Smooth muscle cell (in vitro differentiated cells): ENCODE data around the gene CACNA1D. TPM values are rescaled to one million over a fixed set of nuclear protein-coding genes. Genes with fewer than 3 reads are reported as not detected.

ENCODE experiments used
- DNase-seq: peaks from one replicate; lab custom pipeline; 2025; ENCODE audit not compliant: unreplicated experiment; lab: John Stamatoyannopoulos, UW
- H2AFZ ChIP-seq: fragments of 200-600 bp; sonication (generic); 2 replicates; pipeline ENCODE4 v1.6.0; 2016; ENCODE audit warnings: antibody characterized with exemption, low read depth, mild to moderate bottlenecking
- H3F3A ChIP-seq: fragments of 200-600 bp; sonication (generic); 2 replicates; pipeline ENCODE4 v1.6.0; 2017; ENCODE audit warnings: antibody characterized with exemption, low read depth
- H3K27ac ChIP-seq: fragments of 200-600 bp; sonication (generic); 2 replicates; pipeline ENCODE4 v1.5.1; 2016; ENCODE audit warnings: low read depth, mild to moderate bottlenecking
- H3K27me3 ChIP-seq: fragments of 200-600 bp; sonication (generic); 2 replicates; pipeline ENCODE4 v1.6.1; 2016; ENCODE audit warnings: low read depth, mild to moderate bottlenecking
- H3K36me3 ChIP-seq: fragments of 200-600 bp; sonication (generic); 2 replicates; pipeline ENCODE4 v1.5.1; 2016; ENCODE audit warnings: low read depth
- H3K4me1 ChIP-seq: fragments of 200-600 bp; sonication (generic); 2 replicates; pipeline ENCODE4 v1.5.1; 2016; ENCODE audit warnings: low read depth
- H3K4me2 ChIP-seq: fragments of 200-600 bp; sonication (generic); 2 replicates; pipeline ENCODE4 v1.6.0; 2016; ENCODE audit warnings: mild to moderate bottlenecking
- H3K4me3 ChIP-seq: fragments of 200-600 bp; sonication (generic); 2 replicates; pipeline ENCODE4 v1.5.1; 2016; ENCODE audit warnings: mild to moderate bottlenecking
- H3K79me2 ChIP-seq: fragments of 200-600 bp; sonication (generic); 2 replicates; pipeline ENCODE4 v1.6.0; 2016; ENCODE audit warnings: low read depth, mild to moderate bottlenecking
- H3K9ac ChIP-seq: fragments of 200-600 bp; sonication (generic); 2 replicates; pipeline ENCODE4 v1.6.0; 2016; ENCODE audit warnings: low read depth
- H3K9me3 ChIP-seq: fragments of 200-600 bp; sonication (generic); replicated peaks from 2 replicates; pipeline ENCODE4 v1.5.1; 2016; ENCODE audit warnings: low read depth
- H4K20me1 ChIP-seq: fragments of 200-600 bp; sonication (generic); 2 replicates; pipeline ENCODE4 v1.6.0; 2016; ENCODE audit warnings: low read depth
- WGBS: methylation state at CpG from one replicate; pipeline ENCODE4 v1.1.7; 2016; ENCODE audit warnings: low lambda C conversion rate; 5-methylcytosine and 5-hydroxymethylcytosine counted together
- polyA plus RNA-seq: library from polyadenylated mRNA; unstranded; fragments of >200 nt; fragmentation: Nextera tagmentation; extraction: Ambion mirVana; gene quantifications from 2 replicates; pipeline ENCODE4 v1.2.1, GENCODE V29; 2016
- total RNA-seq: library from RNA; depleted of rRNA; stranded (reverse); fragments of >200 nt; gene quantifications from 2 replicates; pipeline ENCODE4 v1.2.3, GENCODE V29; 2014
- TF ChIP-seq, protein P1 (sequence below): fragments of 200-600 bp; sonication (generic); IDR thresholded peaks from 2 replicates; pipeline ENCODE4 v1.5.1; 2017; ENCODE audit warnings: borderline replicate concordance, mild to moderate bottlenecking, antibody characterized with exemption; ENCODE audit not compliant: insufficient read depth, poor library complexity, severe bottlenecking

Gene CACNA1D
- total and polyA plus RNA-seq, 2 experiments from 2014 or later, result 0.63 to 1.4 TPM

GRCh38 chr3:53809267-53809666, 314.9 kb downstream of the CACNA1D start:
- H2AFZ ChIP-seq, result no peak overlapping the region
- TF ChIP-seq, protein P1, sequence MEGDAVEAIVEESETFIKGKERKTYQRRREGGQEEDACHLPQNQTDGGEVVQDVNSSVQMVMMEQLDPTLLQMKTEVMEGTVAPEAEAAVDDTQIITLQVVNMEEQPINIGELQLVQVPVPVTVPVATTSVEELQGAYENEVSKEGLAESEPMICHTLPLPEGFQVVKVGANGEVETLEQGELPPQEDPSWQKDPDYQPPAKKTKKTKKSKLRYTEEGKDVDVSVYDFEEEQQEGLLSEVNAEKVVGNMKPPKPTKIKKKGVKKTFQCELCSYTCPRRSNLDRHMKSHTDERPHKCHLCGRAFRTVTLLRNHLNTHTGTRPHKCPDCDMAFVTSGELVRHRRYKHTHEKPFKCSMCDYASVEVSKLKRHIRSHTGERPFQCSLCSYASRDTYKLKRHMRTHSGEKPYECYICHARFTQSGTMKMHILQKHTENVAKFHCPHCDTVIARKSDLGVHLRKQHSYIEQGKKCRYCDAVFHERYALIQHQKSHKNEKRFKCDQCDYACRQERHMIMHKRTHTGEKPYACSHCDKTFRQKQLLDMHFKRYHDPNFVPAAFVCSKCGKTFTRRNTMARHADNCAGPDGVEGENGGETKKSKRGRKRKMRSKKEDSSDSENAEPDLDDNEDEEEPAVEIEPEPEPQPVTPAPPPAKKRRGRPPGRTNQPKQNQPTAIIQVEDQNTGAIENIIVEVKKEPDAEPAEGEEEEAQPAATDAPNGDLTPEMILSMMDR, result no peak
- 94% methylated on average over 12 of the region's 12 CpGs for WGBS

DNA sequence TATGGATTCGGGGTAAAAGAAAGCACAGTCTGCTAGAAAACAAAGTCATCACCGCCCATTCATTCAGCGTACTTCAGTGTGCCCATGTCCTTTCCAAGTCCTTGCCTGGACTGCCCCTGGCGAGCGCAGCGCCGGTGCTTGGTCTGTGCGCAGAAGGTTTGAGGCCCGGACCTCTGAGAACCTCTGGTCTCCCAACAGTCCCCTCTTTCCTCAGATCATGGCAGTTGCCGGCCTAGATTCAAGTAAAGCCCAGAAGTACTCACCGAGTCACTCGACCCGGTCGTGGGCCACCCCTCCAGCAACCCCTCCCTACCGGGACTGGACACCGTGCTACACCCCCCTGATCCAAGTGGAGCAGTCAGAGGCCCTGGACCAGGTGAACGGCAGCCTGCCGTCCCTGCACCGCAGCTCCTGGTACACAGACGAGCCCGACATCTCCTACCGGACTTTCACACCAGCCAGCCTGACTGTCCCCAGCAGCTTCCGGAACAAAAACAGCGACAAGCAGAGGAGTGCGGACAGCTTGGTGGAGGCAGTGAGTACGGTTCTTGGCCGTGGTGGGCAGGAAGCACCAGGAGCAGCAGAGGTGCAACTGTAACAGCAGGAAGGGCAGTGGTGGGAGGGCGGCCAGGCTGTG, 315.5 kb downstream of the CACNA1D start:
- H3K36me3 ChIP-seq, result no peaks in the 10 kb centered on the region
- no peak overlapping the region for H2AFZ ChIP-seq
- TF ChIP-seq, protein P1, result no peak
- no peak overlapping the region for H3K27ac ChIP-seq
- H4K20me1 ChIP-seq, result no peaks in the 10 kb centered on the region
- H3K9me3 ChIP-seq, result no peaks in the 10 kb centered on the region
- no peak for DNase-seq
- no peaks in the 10 kb centered on the region for H3K4me1 ChIP-seq
- 96% methylated on average over 28 of the region's 28 CpGs for WGBS
- no peaks in the 10 kb centered on the region for H3K27me3 ChIP-seq
- no peaks in the 10 kb centered on the region for H3F3A ChIP-seq
- H3K79me2 ChIP-seq, result no peaks in the 10 kb centered on the region
- H3K9ac ChIP-seq, result no peak overlapping the region
- H3K4me3 ChIP-seq, result no peak overlapping the region
- H3K4me2 ChIP-seq, result no peak overlapping the region

More at GRCh38 chr3:53809267-53809666, 314.9 kb downstream of the CACNA1D start:
- no peak overlapping the region for H3K27ac ChIP-seq
- H4K20me1 ChIP-seq, result no peaks in the 10 kb centered on the region
- H3K4me1 ChIP-seq, result peaks cover 5% of the 10 kb centered on the region
- no peaks in the 10 kb centered on the region for H3K27me3 ChIP-seq
- H3K36me3 ChIP-seq, result no peaks in the 10 kb centered on the region
- H3F3A ChIP-seq, result no peaks in the 10 kb centered on the region
- H3K9me3 ChIP-seq, result no peaks in the 10 kb centered on the region
- no peak overlapping the region for H3K9ac ChIP-seq
- no peak overlapping the region for H3K4me3 ChIP-seq
- DNase-seq, result no peak
- H3K79me2 ChIP-seq, result no peaks in the 10 kb centered on the region
- no peak overlapping the region for H3K4me2 ChIP-seq

GRCh38 chr3:53811143-53811927, 316.9 kb downstream of the CACNA1D start:
- Histone ChIP-seq H3K9me3 (no peaks in the 10 kb centered on the region), H3K4me1 (no peaks in the 10 kb centered on the region), H3K4me3 (no peak overlapping the region), H3K36me3 (no peaks in the 10 kb centered on the region), H3K79me2 (no peaks in the 10 kb centered on the region), H3F3A (no peaks in the 10 kb centered on the region), H2AFZ (no peak overlapping the region), H3K9ac (no peak overlapping the region), H3K4me2 (no peak overlapping the region), H3K27me3 (no peaks in the 10 kb centered on the region), H4K20me1 (no peaks in the 10 kb centered on the region), H3K27ac (no peak overlapping the region)
- no peak for DNase-seq
- WGBS, result 94% methylated on average over 24 of the region's 24 CpGs
- TF ChIP-seq, protein P1, result no peak
